Activated naive CD8-positive, alpha-beta T cell (primary cell): ENCODE data around the gene SCIMP.

Experiments used
- H3K27ac Mint-ChIP-seq: one replicate; pipeline ENCODE4 v1.8.0; 2021; ENCODE audit warnings: mixed read lengths
- H3K27me3 Mint-ChIP-seq: one replicate; pipeline ENCODE4 v1.8.0; 2021; ENCODE audit warnings: mixed read lengths
- H3K36me3 Mint-ChIP-seq: one replicate; pipeline ENCODE4 v1.8.0; 2021; ENCODE audit warnings: mixed read lengths
- H3K4me1 Mint-ChIP-seq: one replicate; pipeline ENCODE4 v1.8.0; 2021; ENCODE audit warnings: low read depth, mixed read lengths
- H3K4me3 Mint-ChIP-seq: one replicate; pipeline ENCODE4 v1.8.0; 2021; ENCODE audit warnings: mild to moderate bottlenecking, mixed read lengths
- H3K9me3 Mint-ChIP-seq: one replicate; pipeline ENCODE4 v1.8.0; 2021; ENCODE audit warnings: low read depth, mixed read lengths

The SCIMP gene

DNA sequence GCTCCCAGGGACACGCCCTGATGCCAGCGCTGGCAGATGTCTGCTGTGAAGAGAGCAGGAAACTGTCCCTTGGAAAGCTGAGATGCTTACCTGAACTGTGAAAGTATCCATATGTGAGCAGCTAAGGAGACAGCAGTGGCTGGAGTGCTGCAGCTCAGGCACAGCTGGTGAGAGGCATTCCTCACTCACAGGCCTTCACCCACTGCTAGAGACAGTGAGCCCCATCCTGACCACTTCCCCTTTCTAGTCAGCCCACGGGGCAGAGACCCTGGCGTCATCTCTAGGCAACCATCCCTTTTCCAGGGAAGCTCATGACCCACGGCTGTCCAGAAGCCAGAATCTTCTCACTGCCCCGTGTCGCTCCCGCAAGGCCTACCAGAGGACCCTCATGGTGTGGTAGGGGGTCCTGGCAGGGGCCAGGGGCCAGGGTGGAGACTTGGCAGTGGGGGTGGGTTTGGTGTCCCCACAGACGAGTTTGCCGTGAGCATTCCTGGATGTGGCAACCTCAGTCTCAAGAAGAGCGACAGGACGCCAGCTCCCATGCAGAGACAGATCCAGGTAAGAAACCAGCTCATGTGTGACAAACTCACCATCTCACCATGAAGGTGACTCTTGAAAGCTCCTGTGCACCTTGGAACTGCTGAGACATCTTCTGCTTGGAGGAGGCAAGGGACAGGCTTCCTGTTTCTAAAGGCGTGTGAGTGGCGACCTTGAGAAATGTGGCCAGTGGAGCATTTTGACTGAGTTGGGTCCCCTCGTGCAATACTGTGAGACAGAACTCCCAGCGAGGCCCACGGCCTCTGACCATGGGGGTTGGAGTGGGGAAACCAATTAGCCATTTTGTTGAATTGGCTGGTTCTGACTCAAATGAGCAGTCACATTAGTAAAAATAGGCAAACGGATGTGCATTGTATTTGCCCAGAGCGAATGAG is at the start of gene SCIMP:
Gene SCIMP, minus strand, starts transcription at position 216 of the 932 bp plus-strand sequence. Its CDS starts 105 bp downstream, at position 111.
- H3K36me3 Mint-ChIP-seq, result peaks cover 2% of the 10 kb centered on the region
- H3K27me3 Mint-ChIP-seq, result no peaks in the 10 kb centered on the region
- peaks cover 25% of the 10 kb centered on the region for H3K4me1 Mint-ChIP-seq
- H3K27ac Mint-ChIP-seq, result no peak within 1 kb of the TSS
- H3K9me3 Mint-ChIP-seq, result peaks cover 3% of the 10 kb centered on the region
- H3K4me3 Mint-ChIP-seq, result no peak within 1 kb of the TSS

DNA sequence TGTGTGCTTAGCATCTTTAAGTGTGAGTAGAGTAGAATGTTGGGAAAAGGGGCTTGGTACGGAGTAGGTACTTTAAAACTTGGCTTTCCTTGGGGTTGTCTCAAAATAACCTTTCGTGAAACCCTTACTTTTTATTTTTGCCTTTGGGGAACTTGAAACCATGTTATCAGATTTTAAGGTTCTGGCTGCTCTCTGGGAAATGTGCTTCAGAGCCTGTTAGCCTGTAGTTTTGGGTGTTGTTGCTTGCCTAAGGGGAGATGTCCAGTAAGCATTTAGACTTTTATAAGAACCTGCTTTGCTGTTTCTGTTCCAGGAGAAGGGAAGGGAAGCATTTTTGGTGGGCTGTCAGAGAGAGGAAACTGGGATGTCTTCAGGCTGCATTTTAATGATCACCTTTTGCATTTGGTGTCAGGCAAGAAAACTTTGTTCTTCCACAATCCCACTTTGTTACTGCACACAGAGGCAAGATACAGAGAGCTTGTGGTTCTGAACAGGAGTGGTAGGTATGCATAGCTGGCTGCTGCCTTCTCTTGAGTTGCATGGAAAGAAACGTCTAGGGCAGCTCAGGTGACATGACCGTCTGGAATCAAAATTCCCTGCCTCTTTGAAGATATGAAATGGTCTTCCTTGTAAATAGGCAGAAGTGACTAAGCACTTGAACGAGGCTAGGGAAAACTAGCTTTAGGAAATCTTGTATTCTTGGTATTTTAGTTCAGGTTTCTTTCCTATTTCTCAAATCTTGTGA is 49.1 kb upstream of the SCIMP start:
- H3K27ac Mint-ChIP-seq, result peak overlapping the region; percentile 23
- H3K4me3 Mint-ChIP-seq, result peak overlapping the region; percentile 86
- H3K4me1 Mint-ChIP-seq, result peaks cover 43% of the 10 kb centered on the region
- no peaks in the 10 kb centered on the region for H3K36me3 Mint-ChIP-seq
- no peaks in the 10 kb centered on the region for H3K27me3 Mint-ChIP-seq
- H3K9me3 Mint-ChIP-seq, result no peaks in the 10 kb centered on the region

DNA sequence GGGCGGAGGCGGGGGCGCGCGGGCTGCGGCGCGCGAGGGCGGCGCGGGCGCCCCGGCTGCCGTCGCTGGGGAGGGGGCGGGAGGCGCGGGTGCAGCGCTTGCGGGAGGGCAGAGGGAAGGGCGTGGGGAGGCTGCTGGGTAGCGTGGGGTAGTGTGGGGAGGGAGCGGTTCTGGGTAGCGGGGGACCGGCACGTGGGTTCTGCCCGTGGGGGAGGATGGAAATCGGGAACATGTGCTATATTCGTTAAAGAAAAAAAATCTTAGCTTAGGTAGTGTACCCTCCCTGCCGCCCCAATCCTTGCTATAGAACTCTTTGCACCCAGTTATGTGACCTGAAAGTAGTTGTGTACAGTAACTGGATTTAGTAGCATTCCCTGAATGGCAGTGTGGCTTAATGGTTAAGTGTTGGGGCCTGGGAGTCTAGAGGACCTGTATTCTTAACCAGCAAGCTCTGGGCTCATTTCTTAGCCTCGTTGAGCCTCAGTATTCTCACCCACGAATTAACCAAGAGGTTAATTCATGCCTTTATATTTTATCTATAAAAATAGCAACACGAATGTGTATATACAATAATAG is 48.1 kb upstream of the SCIMP start:
- no peaks in the 10 kb centered on the region for H3K27me3 Mint-ChIP-seq
- peak overlapping the region; percentile 86 for H3K4me3 Mint-ChIP-seq
- H3K27ac Mint-ChIP-seq, result peak overlapping the region; percentile 94
- H3K4me1 Mint-ChIP-seq, result peaks cover 36% of the 10 kb centered on the region
- no peaks in the 10 kb centered on the region for H3K36me3 Mint-ChIP-seq
- no peaks in the 10 kb centered on the region for H3K9me3 Mint-ChIP-seq

- H3K4me3 Mint-ChIP-seq, result peak within 1 kb of the TSS; percentile 86
These were observed 47.4 kb upstream of the SCIMP start, which contains the start of gene RABEP1 for GRCh38 chr17:5281814-5282641. TSS of gene RABEP1 (plus strand) at chr17:5282284. CDS start at chr17:5282487, 203 bp downstream.

DNA sequence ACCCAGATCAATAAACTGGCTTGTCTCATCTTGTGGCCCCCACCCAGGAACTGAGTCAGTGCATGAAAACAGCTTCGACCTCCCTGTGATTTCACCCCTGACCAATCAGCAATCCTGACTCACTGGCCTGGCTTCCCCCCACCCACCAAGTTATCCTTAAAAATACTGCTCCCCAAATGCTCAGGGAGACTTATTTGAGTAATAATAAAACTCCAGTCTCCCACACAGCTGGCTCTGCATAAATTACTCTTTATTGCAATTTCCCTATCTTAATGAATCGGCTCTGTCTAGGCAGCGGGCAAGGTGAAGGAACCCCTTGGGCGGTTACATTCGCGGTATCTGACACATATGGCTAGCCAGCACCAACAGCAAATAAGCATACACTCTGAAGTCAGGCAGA is 37.7 kb upstream of the SCIMP start:
- H3K27me3 Mint-ChIP-seq, result no peaks in the 10 kb centered on the region
- H3K36me3 Mint-ChIP-seq, result no peaks in the 10 kb centered on the region
- no peak overlapping the region for H3K27ac Mint-ChIP-seq
- no peaks in the 10 kb centered on the region for H3K9me3 Mint-ChIP-seq
- H3K4me3 Mint-ChIP-seq, result no peak overlapping the region
- H3K4me1 Mint-ChIP-seq, result peaks cover 1% of the 10 kb centered on the region

More at GRCh38 chr17:5281814-5282641, 47.4 kb upstream of the SCIMP start, which contains the start of gene RABEP1:
- H3K27ac Mint-ChIP-seq, result peak within 1 kb of the TSS; percentile 94
- H3K4me1 Mint-ChIP-seq, result peaks cover 35% of the 10 kb centered on the region
- no peaks in the 10 kb centered on the region for H3K27me3 Mint-ChIP-seq
- no peaks in the 10 kb centered on the region for H3K36me3 Mint-ChIP-seq
- H3K9me3 Mint-ChIP-seq, result no peaks in the 10 kb centered on the region

DNA sequence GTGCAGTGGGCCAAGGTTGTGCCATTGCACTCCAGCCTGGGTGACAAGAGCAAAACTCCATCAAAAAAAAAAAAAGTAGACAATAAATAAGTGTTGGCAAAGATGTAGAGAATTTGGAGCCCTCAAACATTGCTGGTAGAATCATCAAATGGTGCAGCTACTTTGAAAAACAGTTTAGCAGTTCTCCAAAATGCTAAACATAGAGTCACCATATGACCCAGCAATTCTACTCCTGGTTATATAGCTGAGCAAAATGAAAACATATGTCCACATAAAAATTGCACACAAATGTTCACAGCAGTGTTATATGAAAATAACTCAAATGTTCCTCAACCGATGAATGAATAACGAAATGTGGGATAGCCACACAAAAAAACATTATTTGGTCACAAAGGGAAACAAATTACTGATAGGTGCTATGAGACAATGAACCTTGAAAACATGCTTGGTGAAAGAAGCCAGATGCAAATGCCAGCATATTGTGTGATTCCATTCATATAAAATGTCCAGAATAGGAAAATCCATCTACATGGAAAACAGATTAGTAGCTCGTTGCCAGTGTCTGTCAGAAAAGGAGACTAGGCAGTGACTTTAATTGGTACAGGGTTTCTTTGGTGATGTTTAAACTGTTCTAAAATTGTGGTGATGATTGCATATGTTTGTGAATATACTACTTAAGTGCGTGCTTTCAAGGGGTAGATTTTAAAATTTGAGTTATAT is 34.7 kb upstream of the SCIMP start:
- no peaks in the 10 kb centered on the region for H3K27me3 Mint-ChIP-seq
- H3K4me1 Mint-ChIP-seq, result peaks cover 1% of the 10 kb centered on the region
- no peak overlapping the region for H3K4me3 Mint-ChIP-seq
- no peaks in the 10 kb centered on the region for H3K9me3 Mint-ChIP-seq
- no peak overlapping the region for H3K27ac Mint-ChIP-seq
- no peaks in the 10 kb centered on the region for H3K36me3 Mint-ChIP-seq

- H3K36me3 Mint-ChIP-seq, result no peaks in the 10 kb centered on the region
- no peak overlapping the region for H3K4me3 Mint-ChIP-seq
- H3K4me1 Mint-ChIP-seq, result no peaks in the 10 kb centered on the region
- H3K9me3 Mint-ChIP-seq, result no peaks in the 10 kb centered on the region
- H3K27me3 Mint-ChIP-seq, result no peaks in the 10 kb centered on the region
- no peak overlapping the region for H3K27ac Mint-ChIP-seq
These were observed 30.2 kb upstream of the SCIMP start for GRCh38 chr17:5264893-5265292.

GRCh38 chr17:5263441-5263840 is 28.8 kb upstream of the SCIMP start:
- Mint-ChIP-seq H3K27me3 (no peaks in the 10 kb centered on the region), H3K9me3 (no peaks in the 10 kb centered on the region), H3K4me1 (no peaks in the 10 kb centered on the region), H3K36me3 (no peaks in the 10 kb centered on the region), H3K27ac (no peak overlapping the region), H3K4me3 (no peak overlapping the region)

DNA sequence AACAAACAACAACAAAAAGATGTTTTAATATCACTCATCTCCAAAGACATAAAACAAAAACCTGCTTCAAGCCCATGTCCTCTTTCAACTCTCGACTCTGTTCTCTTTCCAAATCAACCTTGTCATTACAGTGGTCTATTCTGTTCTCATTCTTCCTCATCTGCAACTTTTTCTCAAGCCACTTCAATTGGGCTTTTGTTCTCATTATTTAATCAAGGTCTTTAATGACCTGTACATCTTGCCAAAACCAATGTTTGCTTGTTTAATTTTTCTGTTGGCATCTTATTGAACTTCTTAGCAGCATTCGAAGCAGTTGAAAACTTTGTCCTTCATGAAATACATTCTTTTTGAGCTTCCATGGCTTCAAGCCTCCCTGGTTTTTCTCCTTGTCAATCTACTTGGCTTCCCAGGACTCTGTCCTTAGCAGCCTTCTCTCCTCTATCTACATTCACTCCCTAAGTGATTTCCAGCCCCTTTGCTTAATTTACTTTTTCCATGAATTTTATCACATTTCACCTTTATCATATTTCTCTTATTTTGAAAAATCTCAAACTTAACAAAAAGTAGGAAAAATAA is 27.8 kb upstream of the SCIMP start:
- Mint-ChIP-seq H3K4me3 (no peak overlapping the region), H3K27me3 (no peaks in the 10 kb centered on the region), H3K27ac (no peak overlapping the region), H3K36me3 (no peaks in the 10 kb centered on the region), H3K9me3 (no peaks in the 10 kb centered on the region), H3K4me1 (no peaks in the 10 kb centered on the region)

- H3K36me3 Mint-ChIP-seq, result no peaks in the 10 kb centered on the region
- no peak overlapping the region for H3K27ac Mint-ChIP-seq
- H3K9me3 Mint-ChIP-seq, result no peaks in the 10 kb centered on the region
- peaks cover 1% of the 10 kb centered on the region for H3K4me1 Mint-ChIP-seq
- H3K4me3 Mint-ChIP-seq, result no peak overlapping the region
- no peaks in the 10 kb centered on the region for H3K27me3 Mint-ChIP-seq
These were observed 25.9 kb upstream of the SCIMP start for GRCh38 chr17:5260542-5260941.

DNA sequence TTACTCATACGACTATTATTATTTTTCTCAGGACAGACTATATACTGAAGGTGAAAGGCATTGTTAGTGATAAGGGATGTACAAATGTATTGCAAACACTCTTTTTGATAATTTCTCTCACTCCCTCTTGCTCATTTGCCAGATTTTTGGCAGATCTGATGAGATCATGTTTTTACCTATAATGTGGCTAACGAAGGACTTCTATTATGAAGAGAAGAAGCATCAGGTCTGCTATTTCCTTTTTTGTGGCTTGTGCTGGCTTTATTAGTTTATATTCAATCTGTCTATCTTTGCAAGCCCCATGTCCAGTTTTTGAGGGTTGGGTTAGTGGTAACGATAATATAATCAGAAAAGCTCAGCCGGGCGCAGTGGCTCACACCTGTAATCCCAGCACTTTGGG is 22.5 kb upstream of the SCIMP start:
- Mint-ChIP-seq H3K27me3 (no peaks in the 10 kb centered on the region), H3K27ac (no peak overlapping the region), H3K4me3 (no peak overlapping the region)

DNA sequence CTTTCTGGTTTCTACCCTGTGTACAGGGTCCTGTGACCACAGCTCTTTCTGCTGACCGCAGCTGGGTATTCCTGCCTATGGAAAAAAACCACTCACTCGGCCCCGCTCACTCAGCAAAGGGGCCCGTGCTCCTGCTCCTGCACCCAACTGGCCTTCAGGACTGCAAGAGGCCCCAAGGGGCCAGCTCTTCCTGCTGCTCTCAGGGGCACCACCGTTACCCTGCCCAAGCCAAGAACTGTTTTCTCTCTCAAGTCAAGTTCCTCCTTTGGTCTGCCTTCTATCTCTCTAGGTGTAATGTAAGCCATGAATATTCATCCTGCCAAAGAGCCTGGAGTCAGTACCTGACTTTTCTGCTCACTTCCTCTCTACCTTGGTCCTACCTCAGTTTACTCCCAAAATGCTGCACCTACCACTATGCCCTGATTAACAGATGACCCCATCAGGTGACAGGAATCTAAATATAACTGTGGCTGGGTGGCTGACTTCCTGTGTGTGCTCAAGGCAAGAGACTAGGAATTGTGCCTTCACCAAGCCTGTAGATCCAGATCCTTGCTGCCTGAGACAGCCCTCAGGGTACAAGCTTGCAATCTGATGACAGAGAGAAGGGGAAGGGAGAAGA is 20.4 kb upstream of the SCIMP start:
- no peak overlapping the region for H3K27ac Mint-ChIP-seq
- peaks cover 13% of the 10 kb centered on the region for H3K4me1 Mint-ChIP-seq
- H3K27me3 Mint-ChIP-seq, result no peaks in the 10 kb centered on the region
- H3K9me3 Mint-ChIP-seq, result no peaks in the 10 kb centered on the region
- no peak overlapping the region for H3K4me3 Mint-ChIP-seq
- no peaks in the 10 kb centered on the region for H3K36me3 Mint-ChIP-seq

More for the DNA sequence above, 22.5 kb upstream of the SCIMP start:
- H3K4me1 Mint-ChIP-seq, result peaks cover 13% of the 10 kb centered on the region
- no peaks in the 10 kb centered on the region for H3K36me3 Mint-ChIP-seq
- no peaks in the 10 kb centered on the region for H3K9me3 Mint-ChIP-seq

GRCh38 chr17:5254414-5254813 is 19.8 kb upstream of the SCIMP start:
- Mint-ChIP-seq H3K36me3 (no peaks in the 10 kb centered on the region), H3K27ac (no peak overlapping the region), H3K9me3 (no peaks in the 10 kb centered on the region), H3K27me3 (no peaks in the 10 kb centered on the region), H3K4me3 (no peak overlapping the region), H3K4me1 (peaks cover 16% of the 10 kb centered on the region)
